ENCODE data around the gene SUCO. TPM values are rescaled to one million over a fixed set of nuclear protein-coding genes. Genes with fewer than 3 reads are reported as not detected.
A peak's percentile ranks its signal among the peaks of the same experiment; 100 is the strongest.

The SUCO gene
- total RNA-seq, 1 experiment from 2014 or later = 43.5 TPM

DNA sequence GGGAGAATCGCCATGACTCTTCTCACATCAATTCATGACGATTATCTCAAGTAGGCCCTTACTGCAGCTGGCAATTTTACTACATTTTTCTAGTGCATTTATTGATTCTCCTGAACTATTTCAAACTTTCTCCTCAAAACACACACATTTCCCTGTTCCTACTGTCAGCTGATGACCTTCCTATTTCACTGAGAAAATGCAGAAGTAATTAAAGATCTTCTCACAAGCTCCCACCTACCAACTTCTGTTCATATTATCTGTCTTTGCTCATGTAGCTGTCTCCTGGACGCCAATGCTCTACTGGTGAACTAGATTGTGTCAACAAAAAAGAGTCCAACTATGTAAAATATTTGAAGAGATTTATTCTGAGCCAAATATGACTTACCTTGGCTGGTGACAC is 89.6 kb downstream of the SUCO start:
- H3K36me3 ChIP-seq = no peaks in the 10 kb centered on the region
- H3K4me1 ChIP-seq = no peaks in the 10 kb centered on the region
- no peaks in the 10 kb centered on the region for H3K27me3 ChIP-seq
- no peak overlapping the region for H3K27ac ChIP-seq
- DNase-seq = no peak
- peaks cover 2% of the 10 kb centered on the region for H3K9me3 ChIP-seq (replicated peaks)
- H3K4me3 ChIP-seq = no peak overlapping the region

DNA sequence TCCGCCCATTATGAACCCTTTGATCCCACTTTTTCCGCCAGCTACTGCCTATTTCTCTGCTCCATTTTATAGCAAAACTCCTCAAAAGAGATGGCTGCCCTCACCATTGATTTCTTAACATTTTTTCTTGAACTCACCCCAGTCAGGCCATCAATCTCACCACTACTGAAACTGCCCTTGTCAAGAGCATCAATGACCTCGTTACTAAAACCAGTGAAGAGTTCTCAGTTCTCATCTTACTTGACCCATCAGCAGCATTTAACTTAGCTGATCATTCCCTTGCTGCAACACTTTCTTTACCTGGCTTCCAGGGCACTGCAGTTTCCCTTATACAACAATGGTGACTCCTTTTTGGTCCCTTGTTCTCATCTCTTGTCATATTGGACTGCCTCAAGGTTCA is 90.8 kb downstream of the SUCO start:
- no peak overlapping the region for H3K4me3 ChIP-seq
- H3K27ac ChIP-seq = no peak overlapping the region
- H3K27me3 ChIP-seq = no peaks in the 10 kb centered on the region
- no peaks in the 10 kb centered on the region for H3K4me1 ChIP-seq
- H3K36me3 ChIP-seq = no peaks in the 10 kb centered on the region
- H3K9me3 ChIP-seq (replicated peaks) = peaks cover 2% of the 10 kb centered on the region; the same call in 1 of the 2 replicates
- no peak for DNase-seq

DNA sequence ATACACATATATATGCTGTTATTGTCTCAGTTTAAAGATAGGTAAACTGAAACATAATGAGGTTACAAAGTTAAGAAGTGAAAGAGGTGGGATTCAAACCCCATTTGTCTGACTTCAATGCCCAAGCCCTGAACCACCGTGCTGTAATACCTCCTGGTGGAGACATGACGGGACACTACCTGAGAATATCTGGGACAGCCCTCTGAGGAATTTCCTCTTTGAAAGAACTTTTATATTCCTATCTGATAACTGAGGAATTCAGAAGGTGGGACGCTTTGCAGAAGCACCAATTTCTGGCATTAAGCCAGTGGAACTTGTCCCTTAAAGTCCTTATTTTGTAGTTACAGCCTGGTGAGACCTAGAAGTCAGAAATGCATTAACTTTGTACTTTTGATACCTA is 93.9 kb downstream of the SUCO start:
- Histone ChIP-seq H3K27ac (no peak overlapping the region), H3K27me3 (no peaks in the 10 kb centered on the region), H3K4me3 (no peak overlapping the region), H3K9me3 (replicated peaks) (0 out of 2 replicates have a peak, but pooled peaks cover 2% of the 10 kb centered on the region), H3K4me1 (no peaks in the 10 kb centered on the region), H3K36me3 (no peaks in the 10 kb centered on the region)
- no peak for DNase-seq

DNA sequence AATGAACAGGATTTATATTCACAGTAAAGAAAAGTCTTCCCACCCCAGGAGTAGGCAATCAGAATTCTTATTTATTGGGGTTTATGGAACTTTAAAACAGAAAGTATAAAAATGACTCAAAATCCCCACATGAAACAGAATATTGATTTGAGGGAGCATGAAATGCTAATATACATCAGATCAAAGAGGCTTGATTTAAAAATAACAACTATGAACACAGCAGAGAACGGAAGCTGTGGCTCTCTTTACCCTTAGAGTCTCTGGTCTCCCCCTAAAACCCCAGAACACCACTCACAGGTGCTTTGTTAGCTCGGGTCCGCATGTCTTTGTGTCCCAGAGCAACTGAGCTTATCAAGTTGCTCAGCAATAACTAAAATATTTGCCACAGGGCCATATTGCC is 94.8 kb downstream of the SUCO start:
- Histone ChIP-seq H3K4me1 (no peaks in the 10 kb centered on the region), H3K9me3 (replicated peaks) (0 out of 2 replicates have a peak, but pooled peaks cover 2% of the 10 kb centered on the region), H3K4me3 (no peak overlapping the region), H3K36me3 (no peaks in the 10 kb centered on the region), H3K27ac (no peak overlapping the region), H3K27me3 (no peaks in the 10 kb centered on the region)
- DNase-seq = no peak

DNA sequence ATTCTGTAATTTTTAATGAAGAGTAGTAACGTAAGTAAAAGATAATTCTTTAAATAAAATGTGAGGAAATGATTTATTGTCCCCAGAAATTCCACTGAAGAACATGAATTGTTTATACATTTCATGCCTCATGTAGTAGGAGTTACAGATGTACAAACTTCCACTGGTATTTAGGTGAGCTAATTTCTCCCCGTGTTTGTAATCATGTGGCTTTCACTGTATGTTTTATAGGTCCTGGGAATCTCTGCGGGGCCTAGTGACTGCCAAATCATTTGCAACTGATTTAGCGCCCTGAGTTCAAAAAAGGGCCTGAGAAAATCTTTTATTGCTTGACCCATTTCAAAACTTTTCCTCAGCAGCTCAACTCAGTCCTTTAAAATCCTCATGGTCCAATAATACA is 95.5 kb downstream of the SUCO start:
- no peak overlapping the region for H3K4me3 ChIP-seq
- DNase-seq = no peak
- H3K9me3 ChIP-seq (replicated peaks) = 0 out of 2 replicates have a peak, but pooled peaks cover 2% of the 10 kb centered on the region
- H3K27me3 ChIP-seq = no peaks in the 10 kb centered on the region
- no peaks in the 10 kb centered on the region for H3K36me3 ChIP-seq
- H3K4me1 ChIP-seq = no peaks in the 10 kb centered on the region
- no peak overlapping the region for H3K27ac ChIP-seq

DNA sequence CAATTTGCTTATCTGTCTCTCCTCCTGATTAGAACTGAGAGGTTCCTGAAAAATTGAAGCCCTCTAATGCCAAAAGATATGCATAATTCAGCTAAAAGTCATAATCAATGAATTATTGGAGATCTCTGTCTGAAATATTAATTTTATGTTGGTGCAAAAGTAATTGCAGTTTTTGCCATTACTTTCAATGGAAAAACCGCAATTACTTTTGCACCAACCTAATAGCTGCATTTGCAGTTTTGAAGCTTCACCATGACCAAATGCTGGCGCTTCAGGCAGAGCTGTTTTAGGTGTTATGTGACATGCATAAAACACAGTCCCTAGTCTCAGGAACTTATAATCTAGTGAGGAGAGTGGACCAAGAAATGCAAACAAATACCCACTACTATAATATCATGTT is 96.2 kb downstream of the SUCO start:
- no peak overlapping the region for H3K4me3 ChIP-seq
- no peak for DNase-seq
- H3K27me3 ChIP-seq = no peaks in the 10 kb centered on the region
- H3K9me3 ChIP-seq (replicated peaks) = no peaks in the 10 kb centered on the region
- no peaks in the 10 kb centered on the region for H3K36me3 ChIP-seq
- H3K4me1 ChIP-seq = no peaks in the 10 kb centered on the region
- H3K27ac ChIP-seq = no peak overlapping the region

DNA sequence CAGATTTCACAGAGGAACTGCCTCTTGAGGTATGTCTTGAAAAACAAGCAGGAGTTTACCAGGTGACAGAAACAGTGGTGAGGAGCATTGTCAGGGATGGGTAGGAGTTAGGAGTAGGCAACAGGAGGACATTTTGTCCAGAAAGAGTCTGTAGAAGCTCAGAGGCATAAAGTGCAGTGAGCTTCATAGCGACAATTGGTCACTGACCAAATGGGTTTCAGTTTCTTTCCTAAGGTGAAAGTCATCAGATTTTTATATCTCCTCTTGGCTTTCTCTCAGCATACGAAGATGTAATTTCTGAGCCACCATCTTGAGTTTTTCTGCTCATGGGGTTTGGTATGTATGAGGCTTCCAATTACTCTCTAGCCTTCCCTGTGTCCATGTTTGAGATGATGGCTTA is 96.7 kb downstream of the SUCO start:
- DNase-seq = no peak
- no peak overlapping the region for H3K4me3 ChIP-seq
- no peaks in the 10 kb centered on the region for H3K36me3 ChIP-seq
- H3K4me1 ChIP-seq = no peaks in the 10 kb centered on the region
- H3K27ac ChIP-seq = no peak overlapping the region
- H3K27me3 ChIP-seq = no peaks in the 10 kb centered on the region
- no peaks in the 10 kb centered on the region for H3K9me3 ChIP-seq (replicated peaks)

DNA sequence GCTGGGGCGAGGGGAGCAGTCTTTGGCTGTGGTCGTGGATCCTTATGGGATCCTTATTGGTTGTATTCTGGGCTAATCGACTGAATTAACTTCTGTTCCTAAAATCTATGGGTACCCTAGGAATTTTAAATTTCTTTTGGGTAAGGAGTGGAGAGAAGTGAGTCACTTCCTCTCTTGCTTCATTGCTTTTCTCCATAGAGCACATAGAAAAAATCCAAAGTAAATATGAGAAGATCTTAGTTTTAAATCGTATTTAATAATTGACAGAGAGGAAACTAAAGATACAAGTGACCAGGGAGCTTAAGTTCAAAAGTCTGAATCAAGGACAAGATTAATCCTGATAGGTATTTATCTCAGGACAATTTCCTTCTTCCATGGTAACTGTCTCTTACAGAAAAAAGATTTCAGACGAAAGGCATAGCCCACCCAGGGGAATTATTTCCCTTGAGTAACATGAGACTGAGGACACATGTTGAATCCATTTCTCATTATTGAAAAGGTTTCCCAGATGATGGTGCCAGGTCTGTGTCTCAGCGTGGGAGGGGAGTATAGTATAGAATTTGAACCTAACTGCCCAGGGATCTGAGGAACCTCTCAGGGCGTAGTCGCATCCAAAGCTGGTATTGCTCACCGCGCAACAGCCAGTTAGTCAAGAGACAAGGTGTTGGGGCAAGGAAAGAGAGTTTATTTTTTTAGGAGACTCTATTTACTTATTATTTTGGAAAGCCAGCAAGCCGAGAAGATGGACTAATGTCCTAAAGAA is 97.3 kb downstream of the SUCO start:
- Histone ChIP-seq H3K9me3 (replicated peaks) (no peaks in the 10 kb centered on the region), H3K27me3 (no peaks in the 10 kb centered on the region), H3K27ac (no peak overlapping the region), H3K4me1 (no peaks in the 10 kb centered on the region), H3K36me3 (no peaks in the 10 kb centered on the region), H3K4me3 (no peak overlapping the region)
- DNase-seq = no peak

DNA sequence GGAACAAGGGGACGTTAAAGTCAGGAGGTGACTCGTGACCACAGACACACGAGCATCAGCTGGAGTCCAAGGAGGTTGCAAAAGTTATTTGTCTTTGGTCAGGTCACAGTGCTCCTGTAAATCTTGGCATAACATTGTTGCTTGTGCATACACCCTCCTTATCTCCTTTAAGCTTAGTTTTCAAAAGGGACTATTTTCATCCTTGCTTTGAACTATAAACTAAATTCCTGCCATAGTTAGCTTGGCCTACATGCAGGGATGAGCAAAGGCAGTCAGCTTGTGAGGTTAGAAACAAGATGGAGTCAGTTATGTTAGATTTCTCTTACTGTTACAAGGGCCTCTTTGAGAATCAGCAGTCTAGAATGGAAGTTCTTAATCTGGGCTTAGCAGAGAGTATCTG is 97.9 kb downstream of the SUCO start:
- no peak for DNase-seq
- no peaks in the 10 kb centered on the region for H3K9me3 ChIP-seq (replicated peaks)

DNA sequence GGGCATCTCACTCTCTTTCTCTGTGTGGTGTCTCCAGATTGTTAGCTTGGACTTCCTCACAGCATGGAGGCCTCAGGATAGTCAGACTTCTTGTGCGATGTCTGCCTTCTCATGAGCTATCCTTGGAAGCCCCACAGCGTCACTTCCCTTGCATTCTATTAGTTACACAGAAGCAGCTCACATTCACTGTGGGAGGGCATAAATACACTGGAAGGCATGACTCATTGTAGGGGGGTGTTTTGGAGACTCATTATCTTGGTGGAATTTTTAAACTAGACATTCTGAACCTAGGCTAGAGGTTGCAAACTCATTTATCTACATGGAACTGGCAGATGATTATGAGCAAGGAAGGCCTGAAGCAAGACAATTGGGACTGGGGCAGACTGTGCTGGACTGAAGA is 104.6 kb downstream of the SUCO start:
- DNase-seq = no peak
- Histone ChIP-seq H3K9me3 (replicated peaks) (no peaks in the 10 kb centered on the region), H3K36me3 (no peaks in the 10 kb centered on the region), H3K4me1 (peaks cover 8% of the 10 kb centered on the region; the same call in 1 of the 2 replicates), H3K27me3 (no peaks in the 10 kb centered on the region), H3K27ac (no peak overlapping the region), H3K4me3 (no peak overlapping the region)

More for the DNA sequence above, 97.9 kb downstream of the SUCO start:
- Histone ChIP-seq H3K27ac (no peak overlapping the region), H3K4me1 (no peaks in the 10 kb centered on the region), H3K4me3 (no peak overlapping the region), H3K27me3 (no peaks in the 10 kb centered on the region), H3K36me3 (no peaks in the 10 kb centered on the region)

DNA sequence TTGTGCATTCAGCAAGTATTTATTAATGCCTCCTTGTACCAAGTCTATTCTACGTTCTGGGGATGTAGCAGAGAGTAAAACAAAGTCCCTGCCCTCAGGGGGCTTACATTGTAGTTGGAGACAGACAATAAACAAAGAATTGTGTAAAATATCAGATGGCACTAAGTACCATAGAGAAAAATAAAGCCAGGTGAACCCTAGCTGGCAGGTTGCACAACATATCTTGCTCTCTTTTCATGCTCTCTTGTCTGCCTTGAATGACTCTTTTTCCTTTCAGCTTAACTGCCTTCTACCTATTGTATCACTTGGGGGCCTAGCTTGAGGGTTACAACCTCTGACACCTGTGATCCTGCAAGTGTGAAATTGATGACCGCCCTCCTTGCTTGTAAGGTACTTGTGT is 105.3 kb downstream of the SUCO start:
- H3K4me3 ChIP-seq = no peak overlapping the region
- H3K4me1 ChIP-seq = peaks cover 15% of the 10 kb centered on the region
- H3K27me3 ChIP-seq = no peaks in the 10 kb centered on the region
- H3K9me3 ChIP-seq (replicated peaks) = no peaks in the 10 kb centered on the region
- no peaks in the 10 kb centered on the region for H3K36me3 ChIP-seq
- no peak overlapping the region for H3K27ac ChIP-seq
- no peak for DNase-seq

DNA sequence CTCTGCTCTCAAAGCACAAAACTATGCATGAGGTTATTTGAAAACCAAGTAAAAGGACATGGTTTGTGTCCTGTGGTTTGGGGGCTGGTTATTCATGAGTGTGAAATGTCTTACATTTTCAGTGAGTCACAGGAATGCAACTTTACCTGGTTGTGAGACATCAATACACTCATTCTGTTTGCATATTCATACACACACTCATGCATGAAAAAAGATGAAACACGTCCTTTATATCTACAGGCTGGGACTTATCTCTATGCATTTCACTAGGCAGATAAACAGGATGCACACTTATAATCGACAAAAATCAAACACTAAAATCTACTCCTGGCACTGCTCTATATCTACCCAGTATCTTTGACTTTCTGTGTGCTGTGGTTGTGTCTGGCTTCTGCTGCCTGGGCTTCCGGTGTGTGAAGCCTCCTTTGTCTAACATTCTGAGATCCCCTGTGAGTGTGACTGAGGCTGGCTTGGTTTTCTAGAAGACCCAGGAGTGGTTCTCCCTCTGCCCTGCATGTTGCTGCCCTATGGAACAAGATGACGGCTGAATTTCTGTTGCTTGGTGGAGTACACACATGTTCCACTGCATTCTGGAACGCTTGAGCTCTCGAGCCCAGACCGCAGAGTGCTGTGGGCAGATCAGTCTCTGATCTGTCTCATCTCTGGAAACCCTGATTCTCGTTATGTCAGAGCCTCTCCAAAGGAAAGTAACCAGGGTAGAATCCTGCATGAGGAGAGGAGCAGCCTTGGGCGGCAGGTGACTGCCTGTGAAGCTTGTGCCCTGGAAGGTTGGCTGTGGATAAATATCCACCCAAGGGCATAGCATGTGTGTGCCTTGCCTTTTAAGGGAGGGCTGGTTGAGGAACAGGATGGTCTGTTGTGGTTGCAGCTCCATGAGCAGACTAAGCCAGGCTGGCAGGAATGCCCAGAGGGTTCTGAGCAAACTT is 106.2 kb downstream of the SUCO start:
- no peak overlapping the region for H3K27ac ChIP-seq
- H3K9me3 ChIP-seq (replicated peaks) = no peaks in the 10 kb centered on the region
- H3K36me3 ChIP-seq = no peaks in the 10 kb centered on the region
- no peaks in the 10 kb centered on the region for H3K27me3 ChIP-seq
- peaks cover 24% of the 10 kb centered on the region for H3K4me1 ChIP-seq
- no peak overlapping the region for H3K4me3 ChIP-seq
- DNase-seq = peak in 1 of 2 experiments; percentile 23

DNA sequence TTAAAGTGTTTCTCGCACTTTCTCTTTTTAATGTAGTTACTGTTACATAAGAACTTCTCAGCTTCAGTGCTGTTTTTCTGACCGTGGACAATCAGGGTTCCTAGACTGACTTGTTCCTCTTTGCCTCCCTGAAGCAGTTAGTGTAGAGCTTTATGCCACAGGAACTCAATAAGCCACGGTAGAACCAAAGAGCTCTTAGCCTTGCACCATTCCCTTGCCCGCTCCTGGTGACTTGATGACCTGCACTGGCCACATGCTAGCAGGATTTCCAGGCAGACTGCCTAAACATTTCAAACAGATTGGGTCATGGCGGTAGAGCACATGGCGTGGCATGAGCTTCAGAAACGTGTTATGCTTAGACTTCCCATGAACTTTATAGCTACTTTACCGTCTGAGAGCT is 107.2 kb downstream of the SUCO start:
- Histone ChIP-seq H3K27me3 (no peaks in the 10 kb centered on the region), H3K4me1 (peaks cover 25% of the 10 kb centered on the region), H3K9me3 (replicated peaks) (no peaks in the 10 kb centered on the region), H3K36me3 (no peaks in the 10 kb centered on the region), H3K27ac (no peak overlapping the region), H3K4me3 (no peak overlapping the region)
- DNase-seq = no peak

DNA sequence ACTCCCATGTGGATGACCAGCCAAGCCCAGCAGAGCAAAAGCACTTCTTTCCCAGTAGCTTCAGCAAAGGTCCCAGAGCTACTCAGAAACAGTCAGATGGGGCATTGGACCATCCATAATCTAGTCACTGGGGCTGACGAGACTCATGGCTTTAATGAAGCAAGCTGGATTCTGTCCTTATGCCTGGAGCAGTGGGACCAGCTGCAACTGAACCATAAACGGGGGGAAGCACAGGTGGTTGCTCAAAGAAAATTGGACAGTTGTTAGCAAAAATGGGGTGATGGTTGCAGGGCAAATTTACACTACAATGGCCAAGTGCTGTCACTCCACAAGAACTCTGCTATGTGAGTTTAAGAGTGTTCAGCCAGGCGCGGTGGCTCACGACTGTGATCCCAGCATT is 108.5 kb downstream of the SUCO start:
- peaks cover 25% of the 10 kb centered on the region for H3K4me1 ChIP-seq
- DNase-seq = peak; percentile 31 to 63
- no peak overlapping the region for H3K4me3 ChIP-seq
- no peaks in the 10 kb centered on the region for H3K9me3 ChIP-seq (replicated peaks)
- no peaks in the 10 kb centered on the region for H3K36me3 ChIP-seq
- no peak overlapping the region for H3K27ac ChIP-seq
- H3K27me3 ChIP-seq = no peaks in the 10 kb centered on the region

DNA sequence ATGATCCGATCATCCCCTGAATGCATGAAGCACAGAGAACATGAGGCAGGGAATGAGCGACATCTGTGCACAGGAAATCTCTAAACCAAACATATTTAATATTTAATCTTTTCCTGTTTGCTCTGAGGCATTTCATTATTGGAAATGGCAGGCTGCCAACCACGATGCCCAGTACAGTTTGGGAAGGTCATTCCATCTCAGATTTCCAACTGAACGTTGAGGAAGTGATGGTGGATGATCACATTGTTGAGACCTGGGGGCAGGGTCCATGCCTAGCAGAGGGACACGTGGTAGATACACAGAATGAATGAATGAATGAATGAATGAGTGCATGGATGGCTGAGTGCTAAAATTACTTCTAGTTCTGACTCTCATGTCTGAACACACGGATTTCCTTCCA is 110.0 kb downstream of the SUCO start:
- Histone ChIP-seq H3K27me3 (no peaks in the 10 kb centered on the region), H3K4me1 (peaks cover 27% of the 10 kb centered on the region), H3K4me3 (no peak overlapping the region), H3K36me3 (no peaks in the 10 kb centered on the region), H3K27ac (no peak overlapping the region; the same call in 1 of the 2 replicates), H3K9me3 (replicated peaks) (no peaks in the 10 kb centered on the region)
- peak; percentile 51 to 81 for DNase-seq
